GM12878 (cell line): ENCODE results near the gene SCYGR5.

Experiments used
- BACH1 ChIP-seq: fragments of 450-650 bp; IDR thresholded peaks from 2 replicates; pipeline ENCODE4 v1.6.1; 2017; ENCODE audit warnings: mild to moderate bottlenecking, borderline replicate concordance
- BRCA1 ChIP-seq: IDR thresholded peaks from 2 replicates; pipeline ENCODE4 v1.6.1; 2011; ENCODE audit warnings: low read depth, low read length, improper control_type of control experiment
- CEBPB ChIP-seq, 2 experiments: fragments of 150-350 bp in 1 of 2; IDR thresholded peaks; 2 replicates each; pipeline ENCODE4 v1.6.1; 2012 to 2014; ENCODE audit warnings: low read depth in 2 of 2, low read length in 2 of 2, borderline replicate concordance in 1 of 2, inconsistent platforms in 1 of 2
- HDAC2 ChIP-seq: fragments of 200-600 bp; sonication (generic); IDR thresholded peaks from 2 replicates; pipeline ENCODE4 v1.6.1; 2017
- JUNB ChIP-seq: IDR thresholded peaks from 2 replicates; pipeline ENCODE4 v1.6.1; 2016; ENCODE audit warnings: antibody characterized with exemption, mild to moderate bottlenecking
- MYC ChIP-seq: IDR thresholded peaks from 2 replicates; pipeline ENCODE4 v1.6.1; 2011; ENCODE audit warnings: mild to moderate bottlenecking, low read length, moderate library complexity, inconsistent platforms; ENCODE audit not compliant: insufficient read depth, insufficient replicate concordance, insufficient read length, severe bottlenecking
- NR2C2 ChIP-seq: IDR thresholded peaks from 2 replicates; pipeline ENCODE4 v1.6.1; 2011; ENCODE audit warnings: borderline replicate concordance, low read depth; ENCODE audit not compliant: control insufficient read depth, insufficient read length
- POLR2AphosphoS5 ChIP-seq: IDR thresholded peaks from 2 replicates; pipeline ENCODE4 v1.6.1; 2011; ENCODE audit warnings: mild to moderate bottlenecking, low read length, inconsistent platforms
- TF ChIP-seq, protein P1 (sequence below), 3 experiments: IDR thresholded peaks in 2 of 3; conservative IDR thresholded peaks in 1 of 3; 2 replicates each; pipeline ENCODE4 v1.5.1; 2011; ENCODE audit warnings: low read depth in 3 of 3, low read length in 3 of 3, mild to moderate bottlenecking in 3 of 3, control low read depth in 2 of 3, moderate library complexity in 2 of 3, inconsistent platforms in 1 of 3, mixed read lengths in 1 of 3; ENCODE audit not compliant: control insufficient read depth in 2 of 3, insufficient read depth in 1 of 3; ENCODE audit errors: extremely low read depth in 1 of 3
- TF ChIP-seq, protein P2 (sequence below): IDR thresholded peaks from 2 replicates; pipeline ENCODE4 v1.6.1; 2011; ENCODE audit warnings: low read depth, mild to moderate bottlenecking, low read length, moderate library complexity, borderline replicate concordance; ENCODE audit errors: extremely low read depth
- TF ChIP-seq, protein P3 (sequence below): IDR thresholded peaks from 2 replicates; pipeline ENCODE4 v1.6.1; 2012; ENCODE audit warnings: low read depth, low read length, improper control_type of control experiment

DNA sequence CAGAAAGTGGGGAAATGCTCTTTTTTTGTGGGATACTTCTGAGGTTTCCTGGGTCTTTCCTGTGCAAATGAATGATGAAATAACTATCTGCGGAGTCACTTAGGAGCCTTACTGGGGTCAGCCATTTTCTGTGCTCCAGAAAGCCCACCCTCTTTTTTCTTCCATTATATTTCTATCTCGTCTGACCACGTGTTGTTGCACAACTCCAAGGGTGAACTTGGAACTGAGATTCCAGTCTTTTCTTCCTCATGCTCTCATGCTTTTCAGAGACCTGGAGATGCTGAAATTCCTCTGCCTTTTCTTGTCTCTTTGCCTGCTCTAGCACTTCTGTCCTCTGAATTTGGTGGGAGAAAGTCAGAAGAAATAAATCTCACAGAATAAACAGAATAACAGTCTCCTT is 4.8 kb upstream of the SCYGR5 start:
- TF ChIP-seq, protein P1, sequence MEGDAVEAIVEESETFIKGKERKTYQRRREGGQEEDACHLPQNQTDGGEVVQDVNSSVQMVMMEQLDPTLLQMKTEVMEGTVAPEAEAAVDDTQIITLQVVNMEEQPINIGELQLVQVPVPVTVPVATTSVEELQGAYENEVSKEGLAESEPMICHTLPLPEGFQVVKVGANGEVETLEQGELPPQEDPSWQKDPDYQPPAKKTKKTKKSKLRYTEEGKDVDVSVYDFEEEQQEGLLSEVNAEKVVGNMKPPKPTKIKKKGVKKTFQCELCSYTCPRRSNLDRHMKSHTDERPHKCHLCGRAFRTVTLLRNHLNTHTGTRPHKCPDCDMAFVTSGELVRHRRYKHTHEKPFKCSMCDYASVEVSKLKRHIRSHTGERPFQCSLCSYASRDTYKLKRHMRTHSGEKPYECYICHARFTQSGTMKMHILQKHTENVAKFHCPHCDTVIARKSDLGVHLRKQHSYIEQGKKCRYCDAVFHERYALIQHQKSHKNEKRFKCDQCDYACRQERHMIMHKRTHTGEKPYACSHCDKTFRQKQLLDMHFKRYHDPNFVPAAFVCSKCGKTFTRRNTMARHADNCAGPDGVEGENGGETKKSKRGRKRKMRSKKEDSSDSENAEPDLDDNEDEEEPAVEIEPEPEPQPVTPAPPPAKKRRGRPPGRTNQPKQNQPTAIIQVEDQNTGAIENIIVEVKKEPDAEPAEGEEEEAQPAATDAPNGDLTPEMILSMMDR (IDR thresholded peaks at IDR 0.05 in 2 of 3, conservative IDR thresholded peaks at IDR 0.05 in 1 of 3; ENCODE audit: control insufficient read depth in 2 of 3, extremely low read depth in 1 of 3, insufficient read depth in 1 of 3, low read depth in 3 of 3, low read length in 3 of 3), result no peak
- TF ChIP-seq JUNB (no peak), POLR2AphosphoS5 (no peak), CEBPB (IDR thresholded peaks at IDR 0.05; ENCODE audit: borderline replicate concordance in 1 of 2, low read depth in 2 of 2, low read length in 2 of 2) (no peak), BRCA1 (no peak), HDAC2 (no peak), NR2C2 (no peak), MYC (no peak), BACH1 (no peak)
- TF ChIP-seq, protein P2, sequence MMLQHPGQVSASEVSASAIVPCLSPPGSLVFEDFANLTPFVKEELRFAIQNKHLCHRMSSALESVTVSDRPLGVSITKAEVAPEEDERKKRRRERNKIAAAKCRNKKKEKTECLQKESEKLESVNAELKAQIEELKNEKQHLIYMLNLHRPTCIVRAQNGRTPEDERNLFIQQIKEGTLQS, result no peak
- TF ChIP-seq, protein P3, sequence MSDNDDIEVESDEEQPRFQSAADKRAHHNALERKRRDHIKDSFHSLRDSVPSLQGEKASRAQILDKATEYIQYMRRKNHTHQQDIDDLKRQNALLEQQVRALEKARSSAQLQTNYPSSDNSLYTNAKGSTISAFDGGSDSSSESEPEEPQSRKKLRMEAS, result no peak
